DOHH2 (cell line): ENCODE measurements around the gene ARIH1.

ENCODE experiments used
- CTCF ChIP-seq: fragments of 200-600 bp; sonication (generic); IDR thresholded peaks from one replicate; pipeline ENCODE4 v1.5.1; 2014; ENCODE audit warnings: antibody characterized with exemption, mild to moderate bottlenecking, low read depth, low read length; ENCODE audit not compliant: poor library complexity, severe bottlenecking
- EZH2phosphoT487 ChIP-seq: fragments of 200-600 bp; sonication (generic); IDR thresholded peaks from 2 replicates; pipeline ENCODE4 v1.6.1; 2017; ENCODE audit warnings: borderline replicate concordance, mild to moderate bottlenecking, antibody characterized with exemption, low read length, moderate library complexity, mixed read lengths

GRCh38 chr15:72566973-72567372, 92.8 kb downstream of the ARIH1 start:
- TF ChIP-seq CTCF (no peak), EZH2phosphoT487 (no peak)
